ENCODE data around the gene KLHL25. TPM values are rescaled to one million over a fixed set of nuclear protein-coding genes. Genes with fewer than 3 reads are reported as not detected.

Gene KLHL25
- total RNA-seq, 1 experiment from 2014 or later = 11.5 TPM

DNA sequence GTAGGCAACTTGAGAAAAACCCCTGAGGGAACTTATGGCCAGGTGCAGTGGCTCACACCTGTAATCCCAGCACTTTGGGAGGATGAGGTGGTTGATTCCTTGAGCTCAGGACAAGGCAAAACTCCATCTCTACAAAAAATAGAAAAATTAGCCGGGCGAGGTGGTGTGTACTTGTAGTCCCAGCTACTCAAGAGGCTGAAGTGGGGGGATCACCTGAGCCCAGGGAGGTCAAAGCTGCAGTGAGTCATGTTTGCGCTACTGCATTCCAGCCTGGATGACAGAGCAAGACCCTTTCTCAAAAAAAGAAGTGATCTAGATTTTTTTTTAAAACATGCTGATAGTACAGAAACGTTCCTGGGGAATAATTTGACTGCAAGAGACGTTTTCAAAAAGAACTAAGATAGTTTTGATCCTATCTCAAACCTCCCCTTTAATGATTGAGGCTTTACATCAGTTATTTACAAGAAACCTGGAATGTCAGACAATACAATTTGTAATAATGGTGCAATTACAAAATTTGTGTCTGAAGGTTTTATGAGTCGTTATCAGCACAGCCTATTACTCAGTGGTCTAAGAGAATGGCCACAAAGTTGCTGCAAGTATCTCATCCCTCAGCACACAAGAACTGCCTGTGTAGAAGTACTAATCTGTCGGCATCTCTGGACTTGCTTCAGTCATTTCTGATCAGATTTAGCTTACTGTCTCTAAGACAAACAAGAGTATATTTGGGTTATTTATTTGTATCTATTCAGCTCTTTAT, 32.2 kb upstream of the KLHL25 start:
- ChIA-PET CTCF (interaction anchor here (1.3 kb wide), 1 partner anchor 14 kb away, joined by 8 read pairs; no protein-coding TSS in a partner anchor), POLR2A (ENCODE audit: low non-redundant PET) (no interaction called here)
- no peaks in the 10 kb centered on the region for H3K9me3 ChIP-seq (ENCODE audit: low read depth, low read length, poor library complexity, severe bottlenecking)
- no peaks in the 10 kb centered on the region for H3K27me3 ChIP-seq (replicated peaks; ENCODE audit: insufficient read depth, low read depth, low read length, poor library complexity)
- H3K4me3 ChIP-seq (ENCODE audit: low read depth, low read length, poor library complexity, severe bottlenecking) = no peak overlapping the region
- H3K36me3 ChIP-seq (ENCODE audit: insufficient read depth, low read length, poor library complexity, severe bottlenecking) = no peaks in the 10 kb centered on the region
- H3K4me1 ChIP-seq (ENCODE audit: insufficient read depth, low read length, poor library complexity, severe bottlenecking) = no peaks in the 10 kb centered on the region
- H3K27ac ChIP-seq (ENCODE audit: low read depth, low read length, poor library complexity, severe bottlenecking) = no peak overlapping the region
- TF ChIP-seq, protein P1, sequence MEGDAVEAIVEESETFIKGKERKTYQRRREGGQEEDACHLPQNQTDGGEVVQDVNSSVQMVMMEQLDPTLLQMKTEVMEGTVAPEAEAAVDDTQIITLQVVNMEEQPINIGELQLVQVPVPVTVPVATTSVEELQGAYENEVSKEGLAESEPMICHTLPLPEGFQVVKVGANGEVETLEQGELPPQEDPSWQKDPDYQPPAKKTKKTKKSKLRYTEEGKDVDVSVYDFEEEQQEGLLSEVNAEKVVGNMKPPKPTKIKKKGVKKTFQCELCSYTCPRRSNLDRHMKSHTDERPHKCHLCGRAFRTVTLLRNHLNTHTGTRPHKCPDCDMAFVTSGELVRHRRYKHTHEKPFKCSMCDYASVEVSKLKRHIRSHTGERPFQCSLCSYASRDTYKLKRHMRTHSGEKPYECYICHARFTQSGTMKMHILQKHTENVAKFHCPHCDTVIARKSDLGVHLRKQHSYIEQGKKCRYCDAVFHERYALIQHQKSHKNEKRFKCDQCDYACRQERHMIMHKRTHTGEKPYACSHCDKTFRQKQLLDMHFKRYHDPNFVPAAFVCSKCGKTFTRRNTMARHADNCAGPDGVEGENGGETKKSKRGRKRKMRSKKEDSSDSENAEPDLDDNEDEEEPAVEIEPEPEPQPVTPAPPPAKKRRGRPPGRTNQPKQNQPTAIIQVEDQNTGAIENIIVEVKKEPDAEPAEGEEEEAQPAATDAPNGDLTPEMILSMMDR (conservative IDR thresholded peaks at IDR 0.05; ENCODE audit: low read depth, low read length) = no peak
- TF ChIP-seq EZH2 (IDR thresholded peaks at IDR 0.05; ENCODE audit: borderline replicate concordance, low read depth, low read length, poor library complexity, severe bottlenecking) = no peak
- intact Hi-C loops (cut with micrococcal nuclease; ENCODE audit: unreplicated experiment) = no loop called here
- DNase-seq (ENCODE audit: low spot score) = no peak
- BruUV-seq (replicated peaks) = no TSS peak

DNA sequence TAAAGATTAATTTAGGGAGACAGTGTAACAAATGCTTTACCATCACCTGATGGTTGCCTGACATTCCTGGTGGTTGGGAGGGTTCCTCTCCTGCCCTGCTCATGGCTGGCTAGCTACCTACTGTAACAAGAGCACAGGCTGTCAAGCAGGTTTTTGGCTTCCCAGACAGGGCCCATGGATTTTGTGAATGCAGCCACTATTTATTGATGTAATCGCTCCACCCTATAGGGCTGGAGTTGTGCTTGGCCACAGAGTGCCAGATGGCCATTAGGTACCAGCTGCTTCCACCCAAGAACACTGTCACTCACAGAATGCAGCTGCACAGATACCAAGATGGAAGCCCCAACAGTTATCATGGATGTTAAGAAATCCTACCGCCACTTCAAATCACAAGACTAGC, 31.0 kb upstream of the KLHL25 start:
- POLR2A ChIA-PET (ENCODE audit: low non-redundant PET) = no interaction called here
- intact Hi-C loops (cut with micrococcal nuclease; ENCODE audit: unreplicated experiment) = no loop called here

DNA sequence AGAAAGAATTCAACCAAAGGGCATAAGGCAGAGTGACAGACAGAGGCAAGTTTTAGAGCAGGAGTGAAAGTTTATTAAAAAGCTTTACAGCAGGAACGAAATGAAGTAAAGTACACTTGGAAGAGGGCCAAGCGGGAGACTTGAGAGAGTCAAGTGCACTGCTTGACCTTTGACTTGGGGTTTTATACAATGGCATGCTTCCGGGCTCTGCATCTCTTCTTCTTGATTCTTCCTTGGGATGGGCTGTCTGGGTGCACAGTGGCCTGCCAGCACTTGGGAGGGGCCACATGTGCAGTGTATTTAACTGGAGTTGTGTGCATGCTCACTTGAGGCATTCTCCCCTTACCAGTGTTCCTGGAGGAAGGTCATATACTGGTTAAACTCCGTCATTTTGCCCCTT, 30.4 kb upstream of the KLHL25 start:
- Histone ChIP-seq H3K27ac (ENCODE audit: low read depth, low read length, poor library complexity, severe bottlenecking) (no peak overlapping the region), H3K36me3 (ENCODE audit: insufficient read depth, low read length, poor library complexity, severe bottlenecking) (no peaks in the 10 kb centered on the region), H3K27me3 (replicated peaks; ENCODE audit: insufficient read depth, low read depth, low read length, poor library complexity) (no peaks in the 10 kb centered on the region), H3K4me3 (ENCODE audit: low read depth, low read length, poor library complexity, severe bottlenecking) (no peak overlapping the region), H3K4me1 (ENCODE audit: insufficient read depth, low read length, poor library complexity, severe bottlenecking) (no peaks in the 10 kb centered on the region), H3K9me3 (ENCODE audit: low read depth, low read length, poor library complexity, severe bottlenecking) (no peaks in the 10 kb centered on the region)
- TF ChIP-seq, protein P1 (conservative IDR thresholded peaks at IDR 0.05; ENCODE audit: low read depth, low read length) = no peak
- TF ChIP-seq EZH2 (IDR thresholded peaks at IDR 0.05; ENCODE audit: borderline replicate concordance, low read depth, low read length, poor library complexity, severe bottlenecking) = no peak
- DNase-seq (ENCODE audit: low spot score) = no peak
- intact Hi-C loops (cut with micrococcal nuclease; ENCODE audit: unreplicated experiment) = no loop called here
- BruUV-seq (replicated peaks) = no TSS peak
- CTCF ChIA-PET = no interaction called here
- POLR2A ChIA-PET (ENCODE audit: low non-redundant PET) = no interaction called here

More for the DNA sequence above, 31.0 kb upstream of the KLHL25 start:
- CTCF ChIA-PET = no interaction called here
- Histone ChIP-seq H3K27me3 (replicated peaks; ENCODE audit: insufficient read depth, low read depth, low read length, poor library complexity) (no peaks in the 10 kb centered on the region), H3K27ac (ENCODE audit: low read depth, low read length, poor library complexity, severe bottlenecking) (no peak overlapping the region), H3K36me3 (ENCODE audit: insufficient read depth, low read length, poor library complexity, severe bottlenecking) (no peaks in the 10 kb centered on the region), H3K4me3 (ENCODE audit: low read depth, low read length, poor library complexity, severe bottlenecking) (no peak overlapping the region), H3K4me1 (ENCODE audit: insufficient read depth, low read length, poor library complexity, severe bottlenecking) (no peaks in the 10 kb centered on the region), H3K9me3 (ENCODE audit: low read depth, low read length, poor library complexity, severe bottlenecking) (no peaks in the 10 kb centered on the region)
- DNase-seq (ENCODE audit: low spot score) = no peak
- no TSS peak for BruUV-seq (replicated peaks)
- TF ChIP-seq, protein P1 (conservative IDR thresholded peaks at IDR 0.05; ENCODE audit: low read depth, low read length) = no peak
- no peak for TF ChIP-seq EZH2 (IDR thresholded peaks at IDR 0.05; ENCODE audit: borderline replicate concordance, low read depth, low read length, poor library complexity, severe bottlenecking)
